HG03066 (cell line): ENCODE data around the gene MYOG.

Experiments
- ATAC-seq: cut with Tn5 transposase; IDR thresholded peaks from one replicate; pipeline ENCODE4 v1.9.1; 2021; ENCODE audit warnings: low read depth; ENCODE audit not compliant: unreplicated experiment

Gene MYOG

DNA sequence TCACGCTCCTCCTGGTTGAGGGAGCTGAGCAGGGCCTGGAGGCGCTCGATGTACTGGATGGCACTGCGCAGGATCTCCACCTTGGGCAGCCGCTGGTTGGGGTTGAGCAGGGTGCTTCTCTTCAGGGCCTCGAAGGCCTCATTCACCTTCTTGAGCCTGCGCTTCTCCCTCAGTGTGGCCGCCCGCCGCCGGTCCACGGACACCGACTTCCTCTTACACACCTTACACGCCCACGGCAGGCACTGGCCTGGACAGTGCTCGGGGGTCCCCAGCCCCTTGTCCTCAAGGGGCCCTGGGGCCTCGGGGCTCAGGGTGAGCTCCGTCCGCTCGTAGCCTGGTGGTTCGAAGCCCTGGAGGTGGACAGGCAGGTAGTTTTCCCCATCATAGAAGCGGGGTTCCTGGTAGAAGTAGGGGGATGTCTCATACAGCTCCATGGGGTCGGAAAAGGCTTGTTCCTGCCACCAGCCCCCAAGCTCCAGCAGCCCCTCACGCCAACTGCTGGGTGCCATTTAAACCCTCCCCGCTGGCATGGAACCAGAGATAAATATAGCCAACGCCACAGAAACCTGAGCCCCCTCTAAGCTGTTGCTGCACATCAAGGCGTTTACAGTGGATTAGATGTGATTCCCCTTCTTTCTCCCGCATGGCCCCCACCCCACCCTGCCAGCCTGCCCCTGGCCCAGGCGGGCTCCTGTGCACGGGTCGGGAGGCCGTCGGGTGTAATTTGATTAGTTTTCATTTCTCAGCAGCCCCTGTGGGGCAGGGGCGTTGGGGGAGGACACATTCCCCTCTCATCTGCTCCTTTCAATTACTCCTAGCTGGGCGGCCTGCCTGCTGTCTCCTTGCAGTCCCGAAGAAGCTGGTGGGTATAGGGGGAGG, at the start of gene MYOG:
Gene MYOG (minus strand): TSS at position 485 of the 879 bp plus-strand sequence. CDS start 51 bp downstream, at position 434.
- ATAC-seq = no peak

DNA sequence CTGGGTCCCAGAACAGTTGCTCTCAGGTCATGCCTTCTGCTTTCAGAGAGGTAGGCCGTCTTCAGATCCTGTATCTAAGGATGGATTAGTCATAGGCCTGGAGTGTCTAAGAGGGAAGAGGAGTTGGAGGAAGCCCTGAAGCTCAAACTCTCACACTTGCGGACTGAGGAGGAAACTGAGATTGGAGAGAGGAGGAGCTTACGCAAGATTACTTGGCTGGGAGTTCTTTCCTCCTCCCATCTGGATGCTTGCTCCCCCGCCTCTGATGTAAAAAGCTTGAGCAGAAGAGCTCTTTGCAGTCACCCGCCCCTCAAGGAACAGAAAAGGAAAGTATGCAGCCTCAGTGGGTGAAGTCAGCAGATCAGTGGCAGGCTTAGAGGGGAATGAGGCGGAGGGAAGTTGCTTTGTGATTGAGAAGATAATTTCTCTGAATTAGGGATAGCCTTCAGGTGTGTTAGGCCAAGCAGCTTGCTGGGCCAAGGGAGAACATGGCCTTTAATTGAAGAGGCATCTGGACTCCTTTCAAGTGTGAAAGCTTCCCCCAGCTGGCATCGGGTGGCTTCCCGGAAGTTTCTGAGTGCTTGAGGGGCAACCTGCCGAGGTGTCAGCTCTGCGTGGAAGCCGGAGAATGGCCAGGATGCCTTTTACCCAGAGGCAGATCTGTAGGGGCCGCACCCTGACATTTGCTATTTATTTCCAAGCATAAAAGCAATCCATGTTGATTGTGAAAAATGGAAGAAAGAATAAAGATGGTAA, 48.3 kb upstream of the MYOG start:
- no peak for ATAC-seq

DNA sequence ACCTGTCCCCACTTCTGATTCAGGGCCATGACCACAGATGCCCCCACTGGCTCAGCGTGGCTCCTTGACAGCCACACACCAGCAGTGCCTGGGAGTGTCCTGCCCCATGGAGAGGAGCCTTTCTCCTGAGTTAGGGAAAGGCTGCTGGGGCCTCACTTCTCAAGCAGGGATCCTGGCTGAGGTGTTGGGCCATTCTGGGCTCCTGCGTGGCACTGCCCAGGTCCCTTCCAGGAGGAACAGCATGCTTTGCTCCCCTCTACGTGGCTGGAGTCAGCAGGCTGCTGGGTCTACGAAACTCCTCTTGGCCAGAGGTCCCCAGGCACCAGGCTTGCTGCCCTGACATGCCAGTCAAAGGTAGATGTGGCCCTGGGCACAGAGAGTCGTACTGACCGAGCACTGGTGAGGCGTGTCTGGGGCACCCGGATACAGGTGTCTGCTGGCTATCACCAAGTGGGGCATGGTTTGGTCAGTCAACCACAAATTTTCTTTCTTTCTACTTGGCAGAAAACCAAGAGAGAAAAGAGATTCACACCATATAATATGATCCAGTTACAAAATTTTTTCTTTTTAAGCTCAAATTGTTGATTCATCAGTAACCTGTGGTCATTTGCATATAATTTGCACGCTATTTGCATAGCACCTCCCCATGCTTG, 45.9 kb upstream of the MYOG start:
- ATAC-seq = no peak

DNA sequence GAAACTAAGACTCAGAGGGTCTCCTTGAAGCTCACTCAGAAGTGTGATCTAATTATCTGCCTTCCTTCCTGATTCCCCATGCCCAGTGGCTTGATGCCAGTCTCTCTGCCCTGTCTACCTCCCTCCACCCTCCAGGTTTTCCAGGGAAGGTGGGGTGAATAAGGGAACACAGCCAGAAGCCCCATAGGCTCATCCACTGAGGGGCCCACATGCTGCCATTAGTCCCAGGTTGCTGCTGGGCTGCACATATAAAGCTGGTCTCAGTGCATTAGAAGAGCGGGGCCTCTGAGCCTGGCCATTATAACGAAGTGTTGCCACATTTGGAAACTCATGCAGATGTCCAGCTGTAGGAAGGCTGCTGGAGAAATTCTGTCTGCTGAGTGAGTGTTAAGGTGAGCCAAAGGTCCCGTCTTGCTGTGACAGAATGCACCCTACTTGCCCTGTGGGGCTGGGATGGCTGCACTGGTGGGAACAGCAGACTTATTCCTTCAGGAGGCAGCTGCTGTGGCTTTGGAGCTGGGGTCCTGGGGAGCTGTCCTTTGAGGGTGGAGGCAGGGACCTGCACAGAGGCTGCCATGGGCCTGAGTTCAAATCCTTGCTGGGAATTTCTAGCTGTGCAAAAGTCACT, 44.7 kb upstream of the MYOG start:
- ATAC-seq = no peak

DNA sequence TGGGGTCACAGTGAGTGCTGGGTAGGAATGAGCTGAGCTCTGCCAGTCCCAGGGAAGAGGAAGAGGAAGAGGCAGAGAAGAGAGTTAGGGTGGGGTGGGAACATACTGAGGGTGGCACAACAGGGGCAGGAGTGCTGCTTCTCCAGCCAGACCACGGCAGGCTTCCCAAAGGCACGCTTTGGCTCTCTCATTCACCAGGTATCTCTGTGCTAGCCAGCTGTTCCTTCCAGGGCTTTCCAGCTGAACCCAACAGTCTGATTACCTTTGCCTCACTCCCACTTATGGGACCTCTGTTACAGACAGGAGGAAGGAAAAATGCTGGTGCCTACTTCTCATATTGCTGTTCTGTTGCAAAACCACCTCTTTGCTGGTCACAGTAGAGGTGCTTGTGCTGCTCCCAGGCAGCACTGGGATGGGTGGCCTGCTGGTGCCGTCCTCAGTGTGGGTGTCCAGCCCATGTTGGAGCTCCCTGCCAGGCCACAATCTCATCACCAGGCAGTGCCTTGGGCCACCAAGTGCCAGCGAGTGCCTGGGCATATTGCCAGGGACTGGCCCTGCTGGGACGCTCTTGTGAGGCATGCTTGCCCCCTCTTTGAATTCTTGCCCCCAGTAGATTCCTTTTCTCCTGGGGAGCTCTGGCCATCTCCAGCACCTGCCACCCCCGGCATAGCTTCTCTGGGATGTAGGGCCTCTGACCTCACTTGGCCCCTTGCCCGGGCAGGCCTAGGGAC, 43.9 kb upstream of the MYOG start:
- no peak for ATAC-seq

DNA sequence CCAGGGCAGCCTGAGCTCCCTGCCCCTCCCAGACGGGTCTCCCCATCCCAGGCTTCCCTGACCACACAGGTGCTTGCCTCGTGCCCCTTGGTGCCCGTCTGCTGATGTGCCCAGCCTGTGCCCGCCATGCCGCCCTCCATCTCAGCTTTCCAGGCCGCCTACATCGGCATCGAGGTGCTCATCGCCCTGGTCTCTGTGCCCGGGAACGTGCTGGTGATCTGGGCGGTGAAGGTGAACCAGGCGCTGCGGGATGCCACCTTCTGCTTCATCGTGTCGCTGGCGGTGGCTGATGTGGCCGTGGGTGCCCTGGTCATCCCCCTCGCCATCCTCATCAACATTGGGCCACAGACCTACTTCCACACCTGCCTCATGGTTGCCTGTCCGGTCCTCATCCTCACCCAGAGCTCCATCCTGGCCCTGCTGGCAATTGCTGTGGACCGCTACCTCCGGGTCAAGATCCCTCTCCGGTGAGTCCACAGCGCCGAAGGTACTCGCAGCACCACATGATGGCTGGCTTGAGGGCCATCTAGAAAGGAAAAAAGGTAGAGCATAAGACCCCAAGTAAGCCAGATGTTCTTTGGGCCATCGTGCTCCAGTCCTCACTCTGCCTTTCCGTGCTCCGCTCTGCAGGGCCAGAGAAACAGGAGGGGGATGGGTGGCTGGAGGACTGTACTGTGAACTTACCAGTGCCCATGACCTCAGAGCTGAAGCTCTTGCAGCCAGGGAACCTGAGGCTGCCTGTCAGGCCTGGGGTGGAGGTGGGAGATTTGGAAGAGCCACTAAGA, 43.1 kb upstream of the MYOG start:
- no peak for ATAC-seq

DNA sequence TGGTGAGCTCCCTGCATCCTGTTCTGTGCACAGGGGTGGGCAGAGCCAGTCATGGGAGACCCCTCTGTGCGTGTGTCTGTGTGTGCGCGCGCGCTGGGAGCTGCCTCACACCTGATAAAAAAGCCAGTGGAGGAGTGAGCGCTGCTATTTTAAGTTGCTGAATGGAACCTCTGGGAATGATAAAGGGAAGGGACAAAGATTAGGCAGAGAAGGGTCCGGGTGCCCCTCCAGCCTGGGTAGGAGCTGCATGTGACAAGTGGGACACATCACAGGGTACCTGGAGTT, 42.6 kb upstream of the MYOG start:
- no peak for ATAC-seq

DNA sequence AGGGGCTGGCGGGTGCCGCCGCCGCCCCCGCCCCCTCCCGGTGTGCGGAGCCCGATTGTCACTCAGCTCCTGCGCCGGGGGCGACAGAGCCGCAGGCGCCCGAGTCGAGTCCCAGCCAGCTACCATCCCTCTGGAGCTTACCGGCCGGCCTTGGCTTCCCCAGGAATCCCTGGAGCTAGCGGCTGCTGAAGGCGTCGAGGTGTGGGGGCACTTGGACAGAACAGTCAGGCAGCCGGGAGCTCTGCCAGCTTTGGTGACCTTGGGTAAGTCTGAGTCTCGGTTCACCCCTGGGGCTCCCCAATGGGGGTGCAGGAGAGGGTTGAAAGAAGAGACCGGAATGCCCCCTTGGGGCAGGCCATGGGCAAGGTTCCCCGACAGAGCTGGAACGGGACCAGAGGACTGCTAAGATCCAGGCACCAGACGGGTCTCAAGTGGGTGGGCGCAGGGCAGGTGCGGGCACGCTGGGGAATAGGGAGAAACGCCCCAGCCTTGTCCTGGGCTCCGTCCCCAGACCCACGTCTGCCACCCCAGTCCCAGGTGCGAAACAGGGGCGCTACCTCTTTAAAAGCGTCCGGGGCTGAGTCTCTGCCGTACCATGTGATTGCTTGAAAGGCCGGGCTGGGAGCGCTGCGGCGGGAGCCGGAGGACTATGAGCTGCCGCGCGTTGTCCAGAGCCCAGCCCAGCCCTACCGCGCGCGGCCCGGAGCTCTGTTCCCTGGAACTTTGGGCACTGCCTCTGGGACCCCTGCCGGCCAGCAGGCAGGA, 42.0 kb upstream of the MYOG start, which contains the start of gene ADORA1:
Gene ADORA1 (plus strand): TSS at position 61 of the 765 bp plus-strand sequence. CDS start 1,116 bp downstream, outside the sequence.
- ATAC-seq = no peak

DNA sequence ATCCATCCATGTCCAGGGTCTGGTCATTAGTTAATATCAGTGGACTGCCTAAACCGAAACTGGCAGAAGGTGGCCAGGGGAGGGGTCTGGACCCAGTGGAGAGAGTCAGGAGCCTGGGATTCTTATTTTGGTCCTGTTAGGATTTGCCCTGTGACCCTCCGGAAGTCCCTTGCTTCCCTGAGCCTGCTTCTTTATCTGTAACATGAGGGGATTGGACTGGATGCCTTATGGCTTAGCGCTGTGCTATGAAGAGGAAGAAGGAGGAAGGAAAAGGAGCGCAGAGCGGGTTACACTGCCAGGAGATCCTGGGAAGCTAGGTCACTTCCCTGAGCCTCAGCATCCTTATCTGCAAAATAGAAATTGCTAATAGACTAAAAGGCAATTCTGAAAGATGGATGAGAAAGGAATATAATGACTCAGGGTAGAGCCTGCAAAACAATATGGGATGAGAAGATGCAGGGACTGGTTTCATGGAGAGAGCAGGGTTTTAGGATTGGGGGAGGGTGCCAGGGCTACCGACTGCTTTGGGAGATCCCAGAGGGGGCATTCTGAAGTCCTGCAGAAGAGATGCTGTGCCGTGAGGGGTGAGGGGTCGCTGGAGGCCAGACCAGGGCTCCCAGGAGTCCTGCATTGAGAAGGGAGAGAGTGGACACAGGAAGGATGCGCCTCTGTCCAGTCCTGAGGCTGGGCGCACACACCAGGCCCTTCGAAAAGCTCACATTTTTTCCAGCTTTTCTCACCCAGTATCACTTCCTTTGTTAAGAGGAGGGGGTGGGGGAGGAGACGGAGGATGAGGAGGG, 41.3 kb upstream of the MYOG start:
- no peak for ATAC-seq

DNA sequence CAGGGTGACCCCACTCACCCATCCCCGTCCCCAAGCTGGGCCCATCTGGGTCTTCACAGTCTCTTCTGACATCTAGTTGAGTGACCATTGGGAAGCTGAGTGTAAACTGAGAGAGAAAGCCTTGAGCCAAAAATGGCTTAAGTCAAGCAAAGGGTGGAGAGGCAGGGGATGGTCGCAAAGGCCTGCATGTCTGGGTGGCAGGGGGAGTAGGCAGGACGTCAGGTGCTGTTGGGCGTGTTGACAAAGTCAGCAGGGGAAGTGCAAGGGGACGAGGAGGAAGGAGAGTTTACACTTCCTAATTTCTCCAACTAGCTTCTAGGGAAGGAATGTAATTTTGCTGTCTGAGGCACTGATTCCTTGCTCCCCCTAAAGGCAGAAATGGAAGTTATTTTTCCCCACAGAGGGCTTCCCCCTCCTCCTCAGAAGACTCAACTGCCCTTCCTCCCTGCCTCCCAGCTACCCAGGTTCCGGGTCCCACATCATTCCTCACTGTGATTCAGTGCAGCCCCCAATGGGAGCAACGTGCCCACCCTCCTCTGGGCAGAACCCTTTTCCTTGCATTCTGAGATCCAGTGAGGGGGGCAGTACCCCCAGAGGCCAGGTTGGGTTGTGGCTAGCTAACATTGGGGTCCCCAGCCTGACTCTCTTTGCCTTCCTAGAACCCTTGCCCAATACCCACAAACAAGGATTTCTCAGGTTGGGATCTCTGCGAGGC, 40.5 kb upstream of the MYOG start:
- no peak for ATAC-seq

DNA sequence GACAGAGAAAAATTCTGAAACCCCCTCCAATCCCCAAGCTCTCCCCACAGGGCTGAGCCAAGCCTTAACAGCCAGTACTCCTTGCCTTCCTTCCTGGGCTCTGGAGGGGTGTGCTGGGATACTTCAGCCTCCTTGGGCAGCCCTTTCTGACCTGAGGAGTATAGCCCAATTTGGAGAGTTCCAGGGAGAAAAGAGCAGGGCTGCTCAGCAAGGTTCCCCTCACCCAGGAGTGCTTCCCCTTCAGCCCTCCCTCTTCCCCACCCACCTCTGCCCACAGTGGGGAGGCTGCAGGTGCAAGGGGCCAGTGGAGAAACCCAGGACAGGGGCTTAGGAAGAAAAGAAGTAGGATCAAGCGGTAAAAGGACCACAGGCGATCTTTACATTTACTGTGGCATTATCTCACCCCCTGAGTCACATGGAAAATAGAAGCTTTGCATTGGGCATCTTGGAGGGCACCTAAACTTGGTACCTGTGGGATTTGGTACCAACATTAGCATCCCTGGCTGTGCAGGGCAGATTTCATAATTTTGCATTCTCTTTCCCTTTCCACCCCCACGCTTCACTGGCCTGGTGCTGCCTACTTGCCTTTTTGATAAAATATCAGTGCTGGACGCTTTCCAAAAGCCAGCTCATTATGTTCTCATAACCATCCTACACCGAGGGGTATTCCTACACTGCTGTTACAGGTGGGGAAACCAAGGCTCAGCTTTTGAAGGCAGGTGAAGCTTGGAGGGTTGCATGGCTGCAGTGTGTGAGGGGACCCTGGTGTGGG, 38.9 kb upstream of the MYOG start:
- no peak for ATAC-seq

DNA sequence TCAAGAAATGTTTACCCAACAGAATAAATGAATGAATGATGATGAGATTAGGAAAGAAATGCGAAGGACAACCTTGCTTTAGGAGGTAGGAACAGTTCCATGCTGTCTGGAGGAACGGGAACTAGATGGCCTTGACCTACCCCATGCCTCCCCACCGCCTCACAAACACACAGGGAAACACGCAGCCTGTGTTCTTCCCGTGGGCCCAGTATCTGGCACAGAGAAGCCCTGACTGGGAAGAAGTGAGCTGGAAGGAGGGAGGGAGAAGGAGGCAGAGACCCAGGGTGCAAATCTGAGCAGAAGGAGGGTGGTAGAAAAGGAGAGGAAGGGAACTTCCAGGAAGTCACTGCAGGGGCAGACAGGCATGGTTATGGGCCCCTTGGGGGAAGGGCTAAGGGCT, 38.2 kb upstream of the MYOG start:
- ATAC-seq = no peak

DNA sequence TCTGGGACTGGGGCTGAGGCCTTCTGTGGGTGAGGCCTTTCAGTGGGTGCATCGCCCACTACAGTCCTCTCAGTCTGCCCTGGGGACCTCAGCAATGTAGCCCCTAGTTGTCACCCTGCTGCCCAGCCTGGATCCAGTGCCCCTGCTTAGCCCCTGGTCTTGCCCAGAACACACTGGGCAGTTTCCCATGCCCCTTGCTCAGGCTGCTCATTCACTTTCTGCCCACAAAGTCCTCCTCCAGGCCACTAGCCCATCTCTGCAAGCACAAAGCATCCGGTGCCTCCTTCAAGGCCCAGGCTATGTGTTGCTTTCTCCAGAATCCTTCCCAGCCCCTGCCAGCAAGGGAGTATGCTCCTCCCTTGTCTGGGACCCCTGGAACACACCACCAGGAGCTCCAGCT, 36.3 kb upstream of the MYOG start:
- no peak for ATAC-seq

DNA sequence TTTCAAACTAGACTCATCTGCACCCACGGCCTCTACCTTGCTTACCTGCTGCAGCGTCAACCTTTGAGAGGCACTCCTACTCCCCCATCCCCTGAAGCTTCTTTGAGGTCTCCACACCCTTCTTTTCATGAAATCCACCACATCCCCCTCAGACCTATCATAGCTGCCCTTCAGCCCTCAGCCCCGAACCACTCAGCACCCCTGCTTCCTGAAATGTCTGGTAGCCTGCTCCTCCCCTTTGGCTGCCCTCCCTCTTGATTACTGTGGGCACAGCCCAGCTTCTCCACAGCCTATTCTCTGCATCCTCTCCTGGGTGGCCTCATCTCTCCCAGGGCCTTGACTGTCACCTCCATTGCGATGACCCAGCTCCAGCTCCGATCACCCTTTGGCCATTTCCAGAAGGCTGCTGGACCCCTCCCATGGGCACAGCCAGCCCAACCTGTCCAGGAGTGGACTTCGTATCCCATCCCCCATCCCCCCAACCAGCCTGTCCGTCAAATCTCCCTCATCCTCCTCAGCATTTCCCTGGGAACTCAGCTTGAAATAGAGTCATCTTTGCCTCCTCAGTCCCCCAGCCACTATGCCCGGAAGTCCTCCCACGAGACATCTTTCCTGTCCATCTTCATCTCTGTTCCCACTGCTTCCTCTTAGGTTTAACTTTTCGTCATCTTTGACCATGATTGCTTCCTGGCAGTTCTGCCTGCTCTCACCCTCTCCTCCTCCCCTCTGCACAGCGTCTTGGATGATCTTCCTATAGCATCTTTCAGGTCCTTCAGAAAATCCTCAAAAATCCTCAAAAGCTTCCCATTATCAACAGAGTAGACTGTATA, 35.6 kb upstream of the MYOG start:
- no peak for ATAC-seq

DNA sequence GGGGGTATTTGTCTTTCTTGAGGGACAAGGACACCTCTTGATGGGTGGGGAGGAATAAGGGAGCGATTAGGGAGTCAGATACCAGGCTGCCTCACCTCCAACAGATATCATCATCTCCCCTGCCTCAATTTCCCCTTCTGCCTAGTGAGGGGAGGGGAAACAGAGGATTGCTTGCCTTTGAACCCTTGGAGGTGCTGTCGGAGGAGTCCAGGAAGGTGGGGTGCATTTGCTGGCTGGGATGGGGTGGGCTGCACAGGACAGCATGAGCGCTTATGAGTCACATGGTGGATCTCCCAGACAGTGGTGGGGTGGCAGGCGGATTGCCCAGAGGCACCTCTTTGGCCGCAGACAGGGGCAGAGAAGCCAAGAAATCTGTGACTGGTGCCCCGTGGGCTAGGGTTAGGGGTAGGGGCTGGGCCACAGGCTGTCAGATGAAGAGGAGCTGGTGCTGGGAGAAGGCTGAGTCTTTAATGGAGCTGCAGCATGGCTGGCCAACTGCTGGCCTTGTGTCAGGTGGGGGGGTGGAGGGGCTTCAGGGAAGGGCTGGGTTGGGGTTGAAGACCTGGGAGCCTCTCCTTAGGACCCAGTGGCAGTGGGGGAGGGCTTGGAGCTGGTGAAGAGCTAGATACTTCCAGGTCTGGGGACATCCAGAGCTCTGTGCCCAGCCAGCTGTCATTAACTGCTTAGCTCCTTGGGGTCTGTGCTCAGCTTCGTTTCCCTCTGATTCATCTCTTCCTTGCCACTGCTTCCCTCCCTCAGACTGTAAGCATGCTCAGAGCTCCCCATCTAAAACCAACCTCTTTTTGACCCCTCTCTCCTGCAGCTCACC, 34.7 kb upstream of the MYOG start:
- ATAC-seq = no peak
